DMS53 treated with DMSO at 0.1 percent for 48 hours (cell line): ENCODE measurements around the gene CPA1.
A peak's percentile ranks its signal among the peaks of the same experiment; 100 is the strongest.

Experiments used
- DNase-seq: peaks from one replicate; lab custom pipeline; 2025; ENCODE audit not compliant: unreplicated experiment; lab: John Stamatoyannopoulos, UW

The CPA1 gene

GRCh38 chr7:130353196-130353595 is 27.1 kb upstream of the CPA1 start:
- DNase-seq, result no peak

- no peak for DNase-seq
These were observed 24.0 kb upstream of the CPA1 start for GRCh38 chr7:130356121-130356875.

- peak; percentile 10 for DNase-seq
These were observed 23.2 kb upstream of the CPA1 start for GRCh38 chr7:130356876-130357611.

- no peak for DNase-seq
These were observed 21.8 kb upstream of the CPA1 start for GRCh38 chr7:130358471-130358870.

GRCh38 chr7:130359276-130359857 is 20.9 kb upstream of the CPA1 start:
- DNase-seq, result no peak

GRCh38 chr7:130360518-130360917 is 19.8 kb upstream of the CPA1 start:
- DNase-seq, result no peak

- DNase-seq, result no peak
These were observed 18.6 kb upstream of the CPA1 start for GRCh38 chr7:130361681-130362080.

GRCh38 chr7:130362251-130362816 is 18.0 kb upstream of the CPA1 start:
- no peak for DNase-seq

- peak; percentile 73 for DNase-seq
These were observed 17.1 kb upstream of the CPA1 start for GRCh38 chr7:130363026-130363847.

GRCh38 chr7:130364451-130364850 is 15.8 kb upstream of the CPA1 start:
- DNase-seq, result no peak

GRCh38 chr7:130365088-130365487 is 15.2 kb upstream of the CPA1 start:
- DNase-seq, result peak; percentile 48

- peak; percentile 100 for DNase-seq
These were observed 14.5 kb upstream of the CPA1 start for GRCh38 chr7:130365511-130366441.

GRCh38 chr7:130366564-130366963 is 13.7 kb upstream of the CPA1 start:
- DNase-seq, result peak; percentile 22

- no peak for DNase-seq
These were observed 13.1 kb upstream of the CPA1 start for GRCh38 chr7:130367088-130367755.

GRCh38 chr7:130367836-130368746 is 12.2 kb upstream of the CPA1 start:
- no peak for DNase-seq

- peak; percentile 27 for DNase-seq
These were observed 11.1 kb upstream of the CPA1 start for GRCh38 chr7:130369110-130369711.

GRCh38 chr7:130369831-130370550 is 10.3 kb upstream of the CPA1 start:
- no peak for DNase-seq
